ENCODE data around the gene SCN4B.

The SCN4B gene

GRCh38 chr11:118149493-118149892 lies 3.1 kb downstream of the SCN4B start:
- no peak for DNase-seq

GRCh38 chr11:118148856-118149255 lies 3.8 kb downstream of the SCN4B start:
- no peak for DNase-seq

- no peak for DNase-seq
These were observed 4.4 kb downstream of the SCN4B start for GRCh38 chr11:118148240-118148639.

GRCh38 chr11:118147502-118147901 lies 5.1 kb downstream of the SCN4B start:
- DNase-seq = no peak

GRCh38 chr11:118146554-118146953 lies 6.1 kb downstream of the SCN4B start:
- no peak for DNase-seq

- peak; percentile 94 for DNase-seq
These were observed 7.1 kb downstream of the SCN4B start for GRCh38 chr11:118145285-118146227.

- DNase-seq = no peak
These were observed 8.0 kb downstream of the SCN4B start for GRCh38 chr11:118144301-118145268.

GRCh38 chr11:118143661-118144185 lies 8.9 kb downstream of the SCN4B start:
- no peak for DNase-seq

- DNase-seq = peak; percentile 71
These were observed 9.8 kb downstream of the SCN4B start for GRCh38 chr11:118142809-118143208.

- DNase-seq = peak; percentile 67
These were observed 10.5 kb downstream of the SCN4B start for GRCh38 chr11:118142081-118142480.

GRCh38 chr11:118139578-118139977 lies 13.0 kb downstream of the SCN4B start:
- no peak for DNase-seq

- DNase-seq = no peak
These were observed 13.7 kb downstream of the SCN4B start for GRCh38 chr11:118138839-118139420.

GRCh38 chr11:118136801-118137200 lies 15.8 kb downstream of the SCN4B start:
- no peak for DNase-seq

GRCh38 chr11:118136341-118136740 lies 16.3 kb downstream of the SCN4B start:
- DNase-seq = no peak

GRCh38 chr11:118135796-118136165 lies 16.8 kb downstream of the SCN4B start:
- no peak for DNase-seq

- no peak for DNase-seq
These were observed 17.4 kb downstream of the SCN4B start for GRCh38 chr11:118135051-118135795.

- DNase-seq = no peak
These were observed 18.8 kb downstream of the SCN4B start for GRCh38 chr11:118133816-118134215.

- no peak for DNase-seq
These were observed 20.1 kb downstream of the SCN4B start for GRCh38 chr11:118132385-118133151.

GRCh38 chr11:118129471-118130172 lies 23.0 kb downstream of the SCN4B start:
- DNase-seq = no peak

GRCh38 chr11:118128721-118129470 lies 23.7 kb downstream of the SCN4B start:
- DNase-seq = no peak

Measured in islet precursor cell (in vitro differentiated cells).